ENCODE data around the gene MACF1.
"Not testable (repeated sequence)": the region's sequence is repeated elsewhere in the genome, so short reads cannot be mapped to it uniquely, and the experiment has no call there.

Gene MACF1

GRCh38 chr1:39493043-39493810, 288.7 kb downstream of the MACF1 start:
- not testable (repeated sequence) for H4K20me1 ChIP-seq (ENCODE audit: insufficient read depth, low read length); H2AFZ ChIP-seq (ENCODE audit: low read length); DNase-seq; H3K36me3 ChIP-seq (replicated peaks; ENCODE audit: insufficient read depth, low read length); H3K27ac ChIP-seq (ENCODE audit: low read length); H3K27me3 ChIP-seq (replicated peaks; ENCODE audit: insufficient read depth, low read length); H3K9me3 ChIP-seq (replicated peaks; ENCODE audit: insufficient read depth, low read length); H3K9me2 ChIP-seq (replicated peaks; ENCODE audit: insufficient read depth, low read length)
- H3F3A ChIP-seq (ENCODE audit: insufficient read depth, low read length) = peaks cover 22% of the 10 kb centered on the region
- peak overlapping the region; percentile 3; the same call in 1 of the 2 replicates for H3K9ac ChIP-seq (ENCODE audit: low read length)
- H3K4me1 ChIP-seq (ENCODE audit: low read length) = peaks cover 17% of the 10 kb centered on the region; the same call in 1 of the 2 replicates
- H3K4me3 ChIP-seq (ENCODE audit: low read length) = peak overlapping the region; percentile 63
- H3K79me2 ChIP-seq (ENCODE audit: low read length) = peaks cover 60% of the 10 kb centered on the region
- H3K4me2 ChIP-seq (ENCODE audit: low read depth, low read length) = peak overlapping the region; percentile 87

- H3K9me2 ChIP-seq (replicated peaks; ENCODE audit: insufficient read depth, low read length) = no peaks in the 10 kb centered on the region
- H3K9me3 ChIP-seq (replicated peaks; ENCODE audit: insufficient read depth, low read length) = no peaks in the 10 kb centered on the region
- no peaks in the 10 kb centered on the region for H3K36me3 ChIP-seq (replicated peaks; ENCODE audit: insufficient read depth, low read length)
- H3K4me3 ChIP-seq (ENCODE audit: low read length) = no peak overlapping the region
- no peak overlapping the region for H3K9ac ChIP-seq (ENCODE audit: low read length)
- no peaks in the 10 kb centered on the region for H3K27me3 ChIP-seq (replicated peaks; ENCODE audit: insufficient read depth, low read length)
- peaks cover 12% of the 10 kb centered on the region; the same call in 1 of the 2 replicates for H3K4me1 ChIP-seq (ENCODE audit: low read length)
- peaks cover 12% of the 10 kb centered on the region for H3F3A ChIP-seq (ENCODE audit: insufficient read depth, low read length)
- H2AFZ ChIP-seq (ENCODE audit: low read length) = no peak overlapping the region
- TF ChIP-seq EZH2 (optimal IDR thresholded peaks at IDR 0.05; ENCODE audit: low read depth, low read length) (no peak), CTCF (IDR thresholded peaks at IDR 0.05; ENCODE audit: low read length) (no peak), EZH2phosphoT487 (IDR thresholded peaks at IDR 0.05; ENCODE audit: low read length) (no peak)
- H3K79me2 ChIP-seq (ENCODE audit: low read length) = peaks cover 67% of the 10 kb centered on the region
- DNase-seq = no peak
- H3K4me2 ChIP-seq (ENCODE audit: low read depth, low read length) = no peak overlapping the region
- H3K27ac ChIP-seq (ENCODE audit: low read length) = no peak overlapping the region
- H4K20me1 ChIP-seq (ENCODE audit: insufficient read depth, low read length) = no peaks in the 10 kb centered on the region
Measured at GRCh38 chr1:39494671-39495410, 290.3 kb downstream of the MACF1 start.

- not testable (repeated sequence) for H2AFZ ChIP-seq (ENCODE audit: low read length); H3K27me3 ChIP-seq (replicated peaks; ENCODE audit: insufficient read depth, low read length); H3K36me3 ChIP-seq (replicated peaks; ENCODE audit: insufficient read depth, low read length); H3K9ac ChIP-seq (ENCODE audit: low read length); H3F3A ChIP-seq (ENCODE audit: insufficient read depth, low read length); H3K9me2 ChIP-seq (replicated peaks; ENCODE audit: insufficient read depth, low read length); H3K4me2 ChIP-seq (ENCODE audit: low read depth, low read length); H3K9me3 ChIP-seq (replicated peaks; ENCODE audit: insufficient read depth, low read length); DNase-seq; H3K27ac ChIP-seq (ENCODE audit: low read length); H3K4me3 ChIP-seq (ENCODE audit: low read length); H4K20me1 ChIP-seq (ENCODE audit: insufficient read depth, low read length)
- H3K79me2 ChIP-seq (ENCODE audit: low read length) = peaks cover 71% of the 10 kb centered on the region
- peaks cover 12% of the 10 kb centered on the region; the same call in 1 of the 2 replicates for H3K4me1 ChIP-seq (ENCODE audit: low read length)
Measured at GRCh38 chr1:39496520-39496919, 292.0 kb downstream of the MACF1 start.

- Histone ChIP-seq H2AFZ (ENCODE audit: low read length) (no peak overlapping the region), H3K27me3 (replicated peaks; ENCODE audit: insufficient read depth, low read length) (no peaks in the 10 kb centered on the region), H3K79me2 (ENCODE audit: low read length) (peaks cover 76% of the 10 kb centered on the region), H3K36me3 (replicated peaks; ENCODE audit: insufficient read depth, low read length) (no peaks in the 10 kb centered on the region), H3K9me2 (replicated peaks; ENCODE audit: insufficient read depth, low read length) (no peaks in the 10 kb centered on the region), H4K20me1 (ENCODE audit: insufficient read depth, low read length) (no peaks in the 10 kb centered on the region), H3K9me3 (replicated peaks; ENCODE audit: insufficient read depth, low read length) (no peaks in the 10 kb centered on the region), H3K4me2 (ENCODE audit: low read depth, low read length) (no peak overlapping the region), H3F3A (ENCODE audit: insufficient read depth, low read length) (no peaks in the 10 kb centered on the region), H3K4me3 (ENCODE audit: low read length) (no peak overlapping the region), H3K27ac (ENCODE audit: low read length) (no peak overlapping the region), H3K4me1 (ENCODE audit: low read length) (peaks cover 12% of the 10 kb centered on the region; the same call in 1 of the 2 replicates), H3K9ac (ENCODE audit: low read length) (no peak overlapping the region)
- no peak for DNase-seq
- TF ChIP-seq EZH2phosphoT487 (IDR thresholded peaks at IDR 0.05; ENCODE audit: low read length) = no peak
- TF ChIP-seq CTCF (IDR thresholded peaks at IDR 0.05; ENCODE audit: low read length) = no peak
Measured at GRCh38 chr1:39497585-39497984, 293.1 kb downstream of the MACF1 start.

- H3K27ac ChIP-seq (ENCODE audit: low read length); H3K4me1 ChIP-seq (ENCODE audit: low read length); H3K9ac ChIP-seq (ENCODE audit: low read length); H3K9me3 ChIP-seq (replicated peaks; ENCODE audit: insufficient read depth, low read length); H3K4me2 ChIP-seq (ENCODE audit: low read depth, low read length); DNase-seq; H2AFZ ChIP-seq (ENCODE audit: low read length); H4K20me1 ChIP-seq (ENCODE audit: insufficient read depth, low read length); H3K9me2 ChIP-seq (replicated peaks; ENCODE audit: insufficient read depth, low read length); H3K36me3 ChIP-seq (replicated peaks; ENCODE audit: insufficient read depth, low read length); H3F3A ChIP-seq (ENCODE audit: insufficient read depth, low read length); H3K27me3 ChIP-seq (replicated peaks; ENCODE audit: insufficient read depth, low read length); H3K4me3 ChIP-seq (ENCODE audit: low read length): not testable (repeated sequence)
- peaks cover 75% of the 10 kb centered on the region for H3K79me2 ChIP-seq (ENCODE audit: low read length)
Measured at GRCh38 chr1:39498096-39498710, 293.7 kb downstream of the MACF1 start.

GRCh38 chr1:39498821-39499220, 294.3 kb downstream of the MACF1 start:
- not testable (repeated sequence) for H3F3A ChIP-seq (ENCODE audit: insufficient read depth, low read length); H3K9ac ChIP-seq (ENCODE audit: low read length); H3K27ac ChIP-seq (ENCODE audit: low read length); H3K4me2 ChIP-seq (ENCODE audit: low read depth, low read length); H3K9me3 ChIP-seq (replicated peaks; ENCODE audit: insufficient read depth, low read length); H4K20me1 ChIP-seq (ENCODE audit: insufficient read depth, low read length); H3K27me3 ChIP-seq (replicated peaks; ENCODE audit: insufficient read depth, low read length); H3K36me3 ChIP-seq (replicated peaks; ENCODE audit: insufficient read depth, low read length); H3K9me2 ChIP-seq (replicated peaks; ENCODE audit: insufficient read depth, low read length); DNase-seq; H2AFZ ChIP-seq (ENCODE audit: low read length); H3K4me1 ChIP-seq (ENCODE audit: low read length); H3K4me3 ChIP-seq (ENCODE audit: low read length)
- peaks cover 76% of the 10 kb centered on the region for H3K79me2 ChIP-seq (ENCODE audit: low read length)
